ENCODE data around the gene PACSIN3. TPM values are rescaled to one million over a fixed set of nuclear protein-coding genes. Genes with fewer than 3 reads are reported as not detected.
"Not testable (repeated sequence)": the region's sequence is repeated elsewhere in the genome, so short reads cannot be mapped to it uniquely, and the experiment has no call there.

Gene PACSIN3
- total RNA-seq, 1 donor from 2014 or later = 1.5 TPM

GRCh38 chr11:47208628-47209027, 22.4 kb upstream of the PACSIN3 start:
- H3K27ac Mint-ChIP-seq = no peak overlapping the region
- intact Hi-C loops (cut with micrococcal nuclease) = no loop called here
- H3K36me3 Mint-ChIP-seq (ENCODE audit: low read depth) = no peaks in the 10 kb centered on the region
- CTCF ChIA-PET = no interaction called here
- H3K9me3 Mint-ChIP-seq = no peaks in the 10 kb centered on the region
- H3K4me3 Mint-ChIP-seq = no peak overlapping the region
- no peak for DNase-seq
- no peaks in the 10 kb centered on the region for H3K4me1 Mint-ChIP-seq
- POLR2A ChIA-PET = no interaction called here
- no peaks in the 10 kb centered on the region for H3K27me3 Mint-ChIP-seq
- no peak for ATAC-seq (ENCODE audit: low read depth)
- TF ChIP-seq CTCF (IDR thresholded peaks at IDR 0.05) = no peak

- H3K27ac Mint-ChIP-seq; H3K36me3 Mint-ChIP-seq (ENCODE audit: low read depth); intact Hi-C loops (cut with micrococcal nuclease); H3K9me3 Mint-ChIP-seq; H3K4me1 Mint-ChIP-seq; DNase-seq; H3K4me3 Mint-ChIP-seq; ATAC-seq (ENCODE audit: low read depth); H3K27me3 Mint-ChIP-seq; CTCF ChIA-PET: not testable (repeated sequence)
- POLR2A ChIA-PET = interaction anchor here (0.7 kb wide), 2 partner anchors 787 to 793 kb away, joined by 3 read pairs; no protein-coding TSS in a partner anchor
Measured at GRCh38 chr11:47208008-47208552, 21.8 kb upstream of the PACSIN3 start.

- Mint-ChIP-seq H3K4me1 (no peaks in the 10 kb centered on the region), H3K36me3 (ENCODE audit: low read depth) (no peaks in the 10 kb centered on the region), H3K27me3 (no peaks in the 10 kb centered on the region), H3K9me3 (no peaks in the 10 kb centered on the region), H3K4me3 (no peak overlapping the region), H3K27ac (no peak overlapping the region)
- ATAC-seq (ENCODE audit: low read depth) (no peak), DNase-seq (no peak)
- TF ChIP-seq CTCF (IDR thresholded peaks at IDR 0.05) = no peak
- POLR2A ChIA-PET = interaction anchor here (0.7 kb wide), 1 partner anchor 793 kb away, joined by 3 read pairs; no protein-coding TSS in a partner anchor
- CTCF ChIA-PET = no interaction called here
- intact Hi-C loops (cut with micrococcal nuclease) = no loop called here
Measured at GRCh38 chr11:47207459-47207858, 21.2 kb upstream of the PACSIN3 start.

- H3K4me3 Mint-ChIP-seq; H3K27me3 Mint-ChIP-seq; H3K9me3 Mint-ChIP-seq; DNase-seq; intact Hi-C loops (cut with micrococcal nuclease); POLR2A ChIA-PET; ATAC-seq (ENCODE audit: low read depth); H3K4me1 Mint-ChIP-seq; H3K27ac Mint-ChIP-seq; H3K36me3 Mint-ChIP-seq (ENCODE audit: low read depth): not testable (repeated sequence)
- CTCF ChIA-PET = interaction anchor here (0.8 kb wide), 1 partner anchor 28 kb away, joined by 3 read pairs; no protein-coding TSS in a partner anchor
Measured at GRCh38 chr11:47206577-47206976, 20.3 kb upstream of the PACSIN3 start.

GRCh38 chr11:47204637-47204989, 18.4 kb upstream of the PACSIN3 start:
- Mint-ChIP-seq H3K27me3 (no peaks in the 10 kb centered on the region), H3K9me3 (no peaks in the 10 kb centered on the region), H3K36me3 (ENCODE audit: low read depth) (no peaks in the 10 kb centered on the region), H3K4me1 (no peaks in the 10 kb centered on the region), H3K4me3 (no peak overlapping the region), H3K27ac (no peak overlapping the region)
- ATAC-seq (ENCODE audit: low read depth) (no peak), DNase-seq (no peak)
- POLR2A ChIA-PET = interaction anchor here (1.2 kb wide), 1 partner anchor 33 kb away, joined by 3 read pairs; no protein-coding TSS in a partner anchor
- CTCF ChIA-PET = interaction anchor here (1.1 kb wide), 1 partner anchor 24 kb away, joined by 4 read pairs; no protein-coding TSS in a partner anchor
- TF ChIP-seq CTCF (IDR thresholded peaks at IDR 0.05) = no peak
- intact Hi-C loops (cut with micrococcal nuclease) = no loop called here

- Mint-ChIP-seq H3K27me3 (no peaks in the 10 kb centered on the region), H3K27ac (no peak overlapping the region), H3K9me3 (no peaks in the 10 kb centered on the region), H3K4me3 (no peak overlapping the region), H3K36me3 (ENCODE audit: low read depth) (no peaks in the 10 kb centered on the region), H3K4me1 (no peaks in the 10 kb centered on the region)
- DNase-seq (no peak), ATAC-seq (ENCODE audit: low read depth) (no peak)
- ChIA-PET POLR2A (no interaction called here), CTCF (no interaction called here)
- no peak for TF ChIP-seq CTCF (IDR thresholded peaks at IDR 0.05)
- intact Hi-C loops (cut with micrococcal nuclease) = no loop called here
Measured at GRCh38 chr11:47202576-47202975, 16.3 kb upstream of the PACSIN3 start.
